D721Med (cell line): Measurements from ENCODE around the gene MDM2.
"Not testable (repeated sequence)": the region's sequence is repeated elsewhere in the genome, so short reads cannot be mapped to it uniquely, and the experiment has no call there.

ENCODE experiments used
- DNase-seq: peaks from one replicate; pipeline ENCODE4 v3.0.0; 2011; ENCODE audit warnings: low spot score; ENCODE audit not compliant: insufficient read length
- FAIRE-seq: peaks from 2 replicates; lab custom pipeline; 2011; peaks lifted over from hg19 to GRCh38; lab: Jason Lieb, UNC
- TF ChIP-seq, protein P1 (sequence below): IDR thresholded peaks from 2 replicates; pipeline ENCODE4 v1.5.1; 2012; ENCODE audit warnings: mild to moderate bottlenecking, control low read depth; ENCODE audit not compliant: insufficient read depth; ENCODE audit errors: missing control alignments

Gene MDM2

GRCh38 chr12:68806488-68807237 is 1.3 kb upstream of the MDM2 start:
- TF ChIP-seq, protein P1, sequence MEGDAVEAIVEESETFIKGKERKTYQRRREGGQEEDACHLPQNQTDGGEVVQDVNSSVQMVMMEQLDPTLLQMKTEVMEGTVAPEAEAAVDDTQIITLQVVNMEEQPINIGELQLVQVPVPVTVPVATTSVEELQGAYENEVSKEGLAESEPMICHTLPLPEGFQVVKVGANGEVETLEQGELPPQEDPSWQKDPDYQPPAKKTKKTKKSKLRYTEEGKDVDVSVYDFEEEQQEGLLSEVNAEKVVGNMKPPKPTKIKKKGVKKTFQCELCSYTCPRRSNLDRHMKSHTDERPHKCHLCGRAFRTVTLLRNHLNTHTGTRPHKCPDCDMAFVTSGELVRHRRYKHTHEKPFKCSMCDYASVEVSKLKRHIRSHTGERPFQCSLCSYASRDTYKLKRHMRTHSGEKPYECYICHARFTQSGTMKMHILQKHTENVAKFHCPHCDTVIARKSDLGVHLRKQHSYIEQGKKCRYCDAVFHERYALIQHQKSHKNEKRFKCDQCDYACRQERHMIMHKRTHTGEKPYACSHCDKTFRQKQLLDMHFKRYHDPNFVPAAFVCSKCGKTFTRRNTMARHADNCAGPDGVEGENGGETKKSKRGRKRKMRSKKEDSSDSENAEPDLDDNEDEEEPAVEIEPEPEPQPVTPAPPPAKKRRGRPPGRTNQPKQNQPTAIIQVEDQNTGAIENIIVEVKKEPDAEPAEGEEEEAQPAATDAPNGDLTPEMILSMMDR: no peak
- no peak for DNase-seq
- FAIRE-seq: no peak

- DNase-seq, FAIRE-seq: not testable (repeated sequence)
Measured at GRCh38 chr12:68807274-68807575, 752 bp upstream of the MDM2 start.

- FAIRE-seq: no peak
- TF ChIP-seq, protein P1: no peak
- no peak for DNase-seq
Measured at GRCh38 chr12:68808388-68809189, 612 bp downstream of the MDM2 start.

- FAIRE-seq (no peak), DNase-seq (no peak)
- TF ChIP-seq, protein P1: no peak
Measured at GRCh38 chr12:68809190-68810026, 1.4 kb downstream of the MDM2 start.

- not testable (repeated sequence) for DNase-seq, FAIRE-seq
Measured at GRCh38 chr12:68810027-68810389, 2.0 kb downstream of the MDM2 start.

DNA sequence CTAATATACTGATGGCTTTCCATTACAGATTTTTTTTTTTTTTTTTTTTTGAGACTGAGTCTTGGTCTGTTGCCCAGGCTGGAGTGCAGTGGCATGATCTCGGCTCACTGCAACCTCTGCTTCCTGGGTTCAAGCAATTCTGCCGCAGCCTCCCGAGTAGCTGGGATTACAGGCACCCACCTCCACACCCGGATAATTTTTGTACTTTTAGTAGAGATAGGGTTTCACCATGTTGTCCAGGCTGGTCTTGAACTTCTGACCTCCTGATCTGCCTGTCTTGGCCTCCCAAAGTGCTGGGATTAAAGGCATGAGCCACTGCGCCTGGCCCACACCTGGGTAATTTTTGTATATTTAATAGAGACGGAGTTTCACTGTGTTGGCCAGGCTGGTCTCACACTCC is 3.6 kb downstream of the MDM2 start:
- not testable (repeated sequence) for DNase-seq, FAIRE-seq

GRCh38 chr12:68812553-68813241 is 4.7 kb downstream of the MDM2 start:
- TF ChIP-seq, protein P1: no peak
- FAIRE-seq (no peak), DNase-seq (no peak)

DNA sequence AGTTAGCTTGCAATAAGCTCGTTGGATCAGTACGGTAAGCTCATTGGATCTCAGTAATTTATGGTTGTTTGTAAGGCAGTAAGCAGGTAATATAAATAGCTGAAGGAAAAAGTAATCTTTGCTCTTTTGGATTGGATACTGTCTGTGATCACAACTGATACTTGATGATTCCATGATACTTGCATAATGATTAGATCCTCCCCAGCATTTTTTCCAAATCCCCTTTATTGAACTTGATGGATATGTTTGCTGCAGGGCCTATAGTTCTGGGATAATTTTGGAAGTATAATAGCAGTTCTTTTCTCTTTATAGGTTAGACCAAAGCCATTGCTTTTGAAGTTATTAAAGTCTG is 5.2 kb downstream of the MDM2 start:
- FAIRE-seq (no peak), DNase-seq (no peak)
- TF ChIP-seq, protein P1: no peak
